HepG2 (cell line): ENCODE measurements around the gene HBS1L. TPM values are rescaled to one million over a fixed set of nuclear protein-coding genes. Genes with fewer than 3 reads are reported as not detected.
A peak's percentile ranks its signal among the peaks of the same experiment; 100 is the strongest.

Source experiments
- CHCHD3 ChIP-seq: sonication (generic); formaldehyde crosslinking; IDR thresholded peaks from 2 replicates; pipeline ENCODE4 v1.8.0; 2022; ENCODE audit warnings: mild to moderate bottlenecking, missing genetic modification reagents, moderate library complexity
- CSRNP1 ChIP-seq: sonication (generic); formaldehyde crosslinking; IDR thresholded peaks from 2 replicates; pipeline ENCODE4 v1.8.1; 2023; ENCODE audit warnings: mild to moderate bottlenecking, missing genetic modification reagents
- HNF1A ChIP-seq, 2 experiments: sonication (generic) in 1 of 2; formaldehyde crosslinking in 1 of 2; IDR thresholded peaks; 2 replicates each; pipeline versions ENCODE4 v1.4.0 to v1.6.1; 2016 to 2020; ENCODE audit warnings: borderline replicate concordance in 1 of 2, low read depth in 1 of 2, mild to moderate bottlenecking in 1 of 2, missing genetic modification reagents in 1 of 2
- KLF11 ChIP-seq: IDR thresholded peaks from 2 replicates; pipeline ENCODE4 v1.6.1; 2016; ENCODE audit warnings: missing compliant biosample characterization
- KMT2B ChIP-seq: IDR thresholded peaks from 2 replicates; pipeline ENCODE4 v1.6.1; 2016; ENCODE audit warnings: missing genetic modification reagents, missing compliant biosample characterization
- MIER2 ChIP-seq: IDR thresholded peaks from 2 replicates; pipeline ENCODE4 v1.6.1; 2016; ENCODE audit warnings: missing biosample characterization, missing genetic modification reagents
- MXI1 ChIP-seq: IDR thresholded peaks from 3 replicates; pipeline ENCODE4 v1.6.1; 2012; ENCODE audit warnings: low read depth, low read length, inconsistent platforms, borderline replicate concordance
- NCOA2 ChIP-seq: sonication (generic); formaldehyde crosslinking; IDR thresholded peaks from 2 replicates; pipeline ENCODE4 v1.8.0; 2022; ENCODE audit warnings: inconsistent platforms
- RFXAP ChIP-seq: sonication (generic); formaldehyde crosslinking; IDR thresholded peaks from 2 replicates; pipeline ENCODE4 v1.4.0; 2020; ENCODE audit warnings: missing genetic modification reagents, borderline replicate concordance
- SOX6 ChIP-seq, 2 experiments: fragments of 450-650 bp in 1 of 2; sonication (generic) in 1 of 2; formaldehyde crosslinking in 1 of 2; IDR thresholded peaks; 2 replicates each; pipeline versions ENCODE4 v1.4.0 to v1.6.1; 2017 to 2020; ENCODE audit warnings: antibody characterized with exemption in 1 of 2, mild to moderate bottlenecking in 1 of 2, missing genetic modification reagents in 1 of 2
- SRSF1 ChIP-seq: fragments of 200-400 bp; formaldehyde crosslinking; optimal IDR thresholded peaks from 2 replicates; pipeline ENCODE3; 2017; ENCODE audit warnings: mild to moderate bottlenecking, low read depth, low read length, moderate library complexity
- USF2 ChIP-seq, 2 experiments: sonication (generic) in 1 of 2; formaldehyde crosslinking in 1 of 2; IDR thresholded peaks; 2 replicates each; pipeline versions ENCODE4 v1.5.1 to v1.6.1; 2011 to 2020; ENCODE audit warnings: borderline replicate concordance in 1 of 2, low read depth in 1 of 2, low read length in 1 of 2, mild to moderate bottlenecking in 1 of 2, missing genetic modification reagents in 1 of 2, moderate library complexity in 1 of 2
- ZBTB43 ChIP-seq: sonication (generic); formaldehyde crosslinking; conservative IDR thresholded peaks from 2 replicates; pipeline ENCODE4 v1.4.0; 2020; ENCODE audit warnings: missing genetic modification reagents
- ZNF124 ChIP-seq: sonication (generic); formaldehyde crosslinking; IDR thresholded peaks from 2 replicates; pipeline ENCODE4 v1.4.0; 2020; ENCODE audit warnings: missing genetic modification reagents
- ZNF552 ChIP-seq: sonication (generic); formaldehyde crosslinking; IDR thresholded peaks from 2 replicates; pipeline ENCODE4 v1.9.0; 2022; ENCODE audit warnings: missing genetic modification reagents, mild to moderate bottlenecking, borderline replicate concordance
- ZNF883 ChIP-seq: sonication (generic); formaldehyde crosslinking; IDR thresholded peaks from 2 replicates; pipeline ENCODE4 v1.5.1; 2020; ENCODE audit warnings: mild to moderate bottlenecking, missing genetic modification reagents; ENCODE audit errors: not compliant biosample characterization
- polyA plus RNA-seq, 8 experiments: library from polyadenylated mRNA; depleted of rRNA in 3 of 8; stranded (reverse) in 7 of 8; unstranded in 1 of 8; fragments of >200 nt; fragmentation: Illumina TruSeq in 4 of 8; extraction: Trizol in 4 of 8; gene quantifications; 2 replicates each; pipeline versions ENCODE4 v1.2.1 to v1.2.3, GENCODE V29; 2011 to 2016; ENCODE audit warnings: low read depth in 4 of 8, missing spikeins in 1 of 8, mixed read lengths in 1 of 8; ENCODE audit not compliant: insufficient read depth in 1 of 8
- total RNA-seq, 5 experiments: library from RNA; depleted of rRNA; stranded (reverse); fragments of >200 nt; fragmentation: Illumina TruSeq; extraction: Trizol; gene quantifications; 2 replicates each; pipeline ENCODE4 v1.2.3, GENCODE V29; 2016; ENCODE audit warnings: low read depth in 1 of 5

Gene HBS1L
- total and polyA plus RNA-seq, 2 of the 13 experiments (the other 11 are each of a cell fraction or from before 2014, with no cell fraction given): 44.1 to 138 TPM

- TF ChIP-seq CSRNP1 (CRISPR knock-in tag): no peak
- no peak for TF ChIP-seq MXI1
- TF ChIP-seq RFXAP (CRISPR knock-in tag): 0 out of 2 replicates have a peak, but pooled peaks have one; percentile 44
- TF ChIP-seq USF2 (IDR thresholded peaks at IDR 0.05; ENCODE audit: low read depth, low read length): peak; percentile 62; the same call in 1 of the 2 replicates
- TF ChIP-seq USF2 (CRISPR knock-in tag; IDR thresholded peaks at IDR 0.05; ENCODE audit: borderline replicate concordance): peak; percentile 66; the same call in 1 of the 2 replicates
- TF ChIP-seq SOX6 (IDR thresholded peaks at IDR 0.05): no peak
- TF ChIP-seq SOX6 (CRISPR knock-in tag; IDR thresholded peaks at IDR 0.05): no peak
- no peak for TF ChIP-seq ZNF124 (CRISPR knock-in tag)
- 0 out of 2 replicates have a peak, but pooled peaks have one; percentile 20 for TF ChIP-seq ZBTB43 (CRISPR knock-in tag)
- 0 out of 2 replicates have a peak, but pooled peaks have one; percentile 8 for TF ChIP-seq MIER2
- no peak for TF ChIP-seq ZNF552 (CRISPR knock-in tag)
- no peak for TF ChIP-seq KMT2B (CRISPR knock-in tag)
- TF ChIP-seq ZNF883: no peak
- TF ChIP-seq KLF11: no peak
- TF ChIP-seq NCOA2 (CRISPR knock-in tag): no peak
- no peak for TF ChIP-seq HNF1A (IDR thresholded peaks at IDR 0.05; ENCODE audit: low read depth)
- no peak for TF ChIP-seq HNF1A (CRISPR knock-in tag; IDR thresholded peaks at IDR 0.05; ENCODE audit: borderline replicate concordance)
- no peak for TF ChIP-seq CHCHD3
- no peak for TF ChIP-seq SRSF1
Observed at GRCh38 chr6:134951494-134952263, 102.9 kb downstream of the HBS1L start (continued).
